Osteocyte (in vitro differentiated cells): ENCODE results near the gene B3GALT4. TPM values are rescaled to one million over a fixed set of nuclear protein-coding genes. Genes with fewer than 3 reads are reported as not detected.
A peak's percentile ranks its signal among the peaks of the same experiment; 100 is the strongest.
"Not testable (repeated sequence)": the region's sequence is repeated elsewhere in the genome, so short reads cannot be mapped to it uniquely, and the experiment has no call there.

ENCODE experiments used
- DNase-seq: peaks from one replicate; pipeline ENCODE4 v3.0.0; 2021; ENCODE audit warnings: mixed read lengths; ENCODE audit not compliant: unreplicated experiment; ENCODE audit errors: extremely low spot score
- H3K27ac Mint-ChIP-seq: one replicate; pipeline ENCODE4 v1.8.0; 2021; ENCODE audit warnings: mild to moderate bottlenecking, mixed read lengths; ENCODE audit not compliant: unreplicated experiment
- H3K27me3 Mint-ChIP-seq: one replicate; pipeline ENCODE4 v1.8.0; 2021; ENCODE audit warnings: mixed read lengths; ENCODE audit not compliant: unreplicated experiment
- H3K36me3 Mint-ChIP-seq: one replicate; pipeline ENCODE4 v1.8.0; 2021; ENCODE audit warnings: mixed read lengths; ENCODE audit not compliant: unreplicated experiment
- H3K4me1 Mint-ChIP-seq: one replicate; pipeline ENCODE4 v1.8.0; 2021; ENCODE audit warnings: mixed read lengths; ENCODE audit not compliant: unreplicated experiment
- H3K4me3 Mint-ChIP-seq: one replicate; pipeline ENCODE4 v1.8.0; 2021; ENCODE audit warnings: mild to moderate bottlenecking, moderate library complexity, mixed read lengths; ENCODE audit not compliant: unreplicated experiment
- H3K9me3 Mint-ChIP-seq: one replicate; pipeline ENCODE4 v1.8.0; 2021; ENCODE audit warnings: mixed read lengths; ENCODE audit not compliant: unreplicated experiment
- CTCF ChIP-seq: fragments of 200-600 bp; sonication (generic); IDR thresholded peaks from 2 replicates; pipeline ENCODE4 v1.5.0; 2021; ENCODE audit warnings: antibody characterized with exemption, mild to moderate bottlenecking, moderate library complexity
- total RNA-seq: library from RNA; stranded (reverse); gene quantifications from 2 replicates; pipeline ENCODE4 v1.2.1, GENCODE V29; 2021

The B3GALT4 gene
- total RNA-seq, 1 donor from 2014 or later: 6.3 TPM

GRCh38 chr6:33271468-33272274 is 5.3 kb upstream of the B3GALT4 start, which contains the start of the genes RPS18 and VPS52:
Gene RPS18 (plus strand): TSS chr6:33272075. CDS start chr6:33272120, 45 bp downstream.
Gene VPS52 (minus strand): TSS chr6:33271876. CDS start chr6:33271675, 201 bp downstream.
- H3K4me3 Mint-ChIP-seq: peak within 1 kb of the TSS; percentile 100
- H3K36me3 Mint-ChIP-seq: peaks cover 32% of the 10 kb centered on the region
- peak within 1 kb of the TSS; percentile 100 for H3K27ac Mint-ChIP-seq
- no peaks in the 10 kb centered on the region for H3K9me3 Mint-ChIP-seq
- no peaks in the 10 kb centered on the region for H3K27me3 Mint-ChIP-seq
- TF ChIP-seq CTCF: no peak
- peak; percentile 96 for DNase-seq
- H3K4me1 Mint-ChIP-seq: peaks cover 65% of the 10 kb centered on the region

GRCh38 chr6:33272275-33273128 is 4.4 kb upstream of the B3GALT4 start:
- Mint-ChIP-seq H3K36me3 (peaks cover 31% of the 10 kb centered on the region), H3K27ac (peak overlapping the region; percentile 100), H3K27me3 (no peaks in the 10 kb centered on the region), H3K9me3 (no peaks in the 10 kb centered on the region), H3K4me1 (peaks cover 70% of the 10 kb centered on the region), H3K4me3 (peak overlapping the region; percentile 100)
- TF ChIP-seq CTCF: no peak
- no peak for DNase-seq

- Mint-ChIP-seq H3K27ac (peak overlapping the region; percentile 100), H3K9me3 (no peaks in the 10 kb centered on the region), H3K4me1 (peaks cover 73% of the 10 kb centered on the region), H3K36me3 (peaks cover 25% of the 10 kb centered on the region), H3K27me3 (no peaks in the 10 kb centered on the region), H3K4me3 (peak overlapping the region; percentile 100)
- no peak for TF ChIP-seq CTCF
- DNase-seq: no peak
Observed at GRCh38 chr6:33273129-33273923, 3.6 kb upstream of the B3GALT4 start.

- Mint-ChIP-seq H3K4me1 (peaks cover 73% of the 10 kb centered on the region), H3K36me3 (peaks cover 25% of the 10 kb centered on the region), H3K27ac (peak overlapping the region; percentile 78), H3K9me3 (no peaks in the 10 kb centered on the region), H3K4me3 (peak overlapping the region; percentile 100), H3K27me3 (no peaks in the 10 kb centered on the region)
- no peak for DNase-seq
- no peak for TF ChIP-seq CTCF
Observed at GRCh38 chr6:33273924-33274902, 2.7 kb upstream of the B3GALT4 start.

GRCh38 chr6:33275795-33276580 is 935 bp upstream of the B3GALT4 start:
- Mint-ChIP-seq H3K27ac (peak overlapping the region; percentile 85), H3K4me1 (peaks cover 63% of the 10 kb centered on the region), H3K36me3 (peaks cover 28% of the 10 kb centered on the region), H3K4me3 (peak overlapping the region; percentile 79)
- H3K9me3 Mint-ChIP-seq, H3K27me3 Mint-ChIP-seq, DNase-seq: not testable (repeated sequence)
